Stimulated activated CD8-positive, alpha-beta memory T cell treated with anti-CD3 and anti-CD28 coated beads, Interleukin-12 subunit alpha, Interleukin-12 subunit beta, amount 100 ng/mL, for 1 hour (primary cell): ENCODE data around the gene MCOLN1.
"Not testable (repeated sequence)": the region's sequence is repeated elsewhere in the genome, so short reads cannot be mapped to it uniquely, and the experiment has no call there.

Experiments
- DNase-seq: peaks from one replicate; pipeline ENCODE4 v3.0.0-alpha.2; 2020; ENCODE audit warnings: low read depth

MCOLN1 gene

GRCh38 chr19:7544626-7545025 is 22.2 kb downstream of the MCOLN1 start:
- no peak for DNase-seq

DNA sequence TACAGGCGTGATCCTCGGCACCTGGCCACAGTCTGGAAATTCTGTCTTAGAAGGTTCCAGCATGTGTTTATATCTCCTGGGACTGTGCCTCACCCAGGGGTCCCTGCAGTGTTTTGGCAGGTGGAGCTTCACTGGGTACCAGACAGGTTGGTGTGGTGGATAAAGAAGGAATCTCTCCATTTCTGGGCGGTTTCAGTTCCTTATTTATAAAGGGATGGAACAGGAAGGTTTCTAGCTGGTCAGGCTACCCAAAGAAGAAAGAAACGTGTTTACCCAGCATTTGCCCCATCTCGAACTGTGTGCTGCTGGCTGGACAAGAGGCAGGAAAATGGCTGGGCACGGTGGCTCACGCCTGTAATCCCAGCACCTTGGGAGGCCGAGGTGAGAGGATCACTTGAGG is 22.9 kb downstream of the MCOLN1 start:
- DNase-seq = no peak

- DNase-seq = no peak
Measured at GRCh38 chr19:7545904-7546303, 23.5 kb downstream of the MCOLN1 start.

GRCh38 chr19:7547159-7547558 is 24.7 kb downstream of the MCOLN1 start:
- DNase-seq = no peak

- no peak for DNase-seq
Measured at GRCh38 chr19:7549429-7550148, 27.2 kb downstream of the MCOLN1 start.

DNA sequence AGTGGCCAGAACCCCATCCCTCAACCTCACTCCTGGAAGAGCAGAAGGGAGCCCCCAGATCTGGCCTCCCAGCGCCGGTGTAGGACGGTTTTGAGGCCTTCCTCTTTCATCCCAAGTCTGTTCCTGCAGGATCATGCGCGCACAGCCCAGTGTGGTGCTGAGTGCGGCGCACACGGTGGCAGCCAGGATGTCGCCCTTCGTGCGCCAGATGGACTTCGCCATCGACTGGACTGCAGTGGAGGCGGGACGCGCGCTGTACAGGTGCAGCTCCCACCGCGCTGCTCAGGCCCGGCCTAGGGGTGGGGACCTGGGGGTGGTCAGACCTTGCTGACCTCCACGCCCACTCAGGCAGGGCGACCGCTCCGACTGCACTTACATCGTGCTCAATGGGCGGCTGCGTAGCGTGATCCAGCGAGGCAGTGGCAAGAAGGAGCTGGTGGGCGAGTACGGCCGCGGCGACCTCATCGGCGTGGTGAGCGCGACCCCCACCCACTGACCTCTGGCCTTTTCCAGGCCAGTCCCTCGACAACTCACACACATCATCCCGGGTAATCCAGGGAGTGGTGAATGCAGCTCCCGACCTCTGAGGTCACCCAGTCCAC is 27.8 kb downstream of the MCOLN1 start:
- no peak for DNase-seq

DNA sequence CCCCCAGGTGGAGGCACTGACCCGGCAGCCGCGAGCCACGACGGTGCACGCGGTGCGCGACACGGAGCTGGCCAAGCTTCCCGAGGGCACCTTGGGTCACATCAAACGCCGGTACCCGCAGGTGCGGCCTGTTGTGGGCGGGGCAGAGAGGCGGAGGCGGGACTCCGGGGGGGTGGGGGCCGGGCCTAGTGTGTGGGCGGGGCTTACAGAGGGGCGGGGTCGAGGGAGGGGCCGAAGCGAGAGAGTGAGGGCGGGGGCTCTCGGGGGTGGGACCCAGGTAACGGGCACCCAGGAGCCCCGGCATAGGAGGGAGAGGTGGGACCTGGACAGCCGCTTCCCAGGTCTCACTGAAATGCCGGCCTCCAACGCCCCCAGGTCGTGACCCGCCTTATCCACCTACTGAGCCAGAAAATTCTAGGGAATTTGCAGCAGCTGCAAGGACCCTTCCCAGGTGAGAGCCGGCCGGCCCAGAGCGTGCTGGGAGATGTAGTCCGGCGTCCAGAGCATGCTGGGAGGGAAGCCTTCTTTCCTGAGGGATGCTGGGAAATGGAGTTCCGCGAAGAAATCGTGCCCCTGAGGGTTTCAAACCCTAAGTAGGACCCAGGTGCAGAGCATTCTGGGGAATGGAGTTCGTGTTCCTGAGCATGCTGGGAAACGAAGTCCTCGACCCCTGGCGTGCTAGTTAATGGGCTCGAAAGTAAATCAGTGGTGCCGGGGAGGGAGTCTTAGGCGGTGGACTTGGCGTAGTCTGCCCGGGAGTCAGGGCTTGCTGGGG is 28.8 kb downstream of the MCOLN1 start:
- DNase-seq = no peak

DNA sequence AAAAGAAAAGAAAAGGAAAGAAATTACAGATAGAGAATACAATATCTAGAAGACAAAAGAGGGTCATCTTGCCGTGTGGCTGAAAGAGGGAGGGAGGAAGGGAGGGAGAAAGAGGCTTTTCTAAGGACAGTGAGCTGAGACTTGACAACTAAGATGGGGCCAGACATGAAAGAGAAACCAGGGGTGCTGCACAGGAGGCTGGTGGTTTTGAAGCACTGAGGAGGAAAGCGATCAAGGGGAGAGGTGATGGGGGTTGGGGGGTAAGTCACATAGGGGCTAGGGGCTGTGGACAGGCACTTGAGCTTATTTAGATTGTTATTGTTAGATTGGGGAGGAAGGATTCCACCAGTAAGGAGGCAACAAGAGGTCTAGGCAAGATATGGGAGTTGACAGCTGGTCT is 30.4 kb downstream of the MCOLN1 start:
- no peak for DNase-seq

- DNase-seq = no peak
Measured at GRCh38 chr19:7554565-7554964, 32.1 kb downstream of the MCOLN1 start.

- no peak for DNase-seq
Measured at GRCh38 chr19:7554990-7555864, 32.8 kb downstream of the MCOLN1 start.

- no peak for DNase-seq
Measured at GRCh38 chr19:7556696-7557315, 34.4 kb downstream of the MCOLN1 start.

DNA sequence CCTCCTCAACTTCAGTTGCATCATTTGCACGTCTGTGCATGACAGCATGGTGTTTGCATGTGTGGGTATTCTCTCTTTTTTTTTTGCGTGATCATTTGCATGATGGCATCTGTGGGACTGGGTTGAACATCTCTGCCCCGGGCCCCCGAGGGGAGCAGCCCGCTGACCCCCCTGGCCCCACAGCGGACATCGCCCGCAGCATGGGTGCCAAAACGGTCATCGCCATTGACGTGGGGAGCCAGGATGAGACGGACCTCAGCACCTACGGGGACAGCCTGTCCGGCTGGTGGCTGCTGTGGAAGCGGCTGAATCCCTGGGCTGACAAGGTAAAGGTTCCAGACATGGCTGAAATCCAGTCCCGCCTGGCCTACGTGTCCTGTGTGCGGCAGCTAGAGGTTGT is 36.2 kb downstream of the MCOLN1 start:
- DNase-seq = no peak

GRCh38 chr19:7559102-7559501 is 36.7 kb downstream of the MCOLN1 start:
- DNase-seq = no peak

- DNase-seq = no peak
Measured at GRCh38 chr19:7560255-7560654, 37.8 kb downstream of the MCOLN1 start.

DNA sequence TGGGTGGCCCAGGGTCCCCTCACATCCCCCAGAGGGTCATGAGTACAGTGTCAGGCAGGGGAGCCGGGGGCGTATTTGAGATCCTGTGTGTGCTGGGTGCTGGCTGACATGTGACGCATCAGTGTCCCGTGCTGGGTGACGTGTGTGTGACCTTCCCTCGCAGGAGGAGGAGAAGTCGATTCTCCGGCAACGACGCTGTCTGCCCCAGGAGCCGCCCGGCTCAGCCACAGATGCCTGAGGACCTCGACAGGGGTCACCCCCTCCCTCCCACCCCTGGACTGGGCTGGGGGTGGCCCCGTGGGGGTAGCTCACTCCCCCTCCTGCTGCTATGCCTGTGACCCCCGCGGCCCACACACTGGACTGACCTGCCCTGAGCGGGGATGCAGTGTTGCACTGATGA is 38.9 kb downstream of the MCOLN1 start:
- no peak for DNase-seq

- no peak for DNase-seq
Measured at GRCh38 chr19:7562646-7563393, 40.4 kb downstream of the MCOLN1 start.

DNA sequence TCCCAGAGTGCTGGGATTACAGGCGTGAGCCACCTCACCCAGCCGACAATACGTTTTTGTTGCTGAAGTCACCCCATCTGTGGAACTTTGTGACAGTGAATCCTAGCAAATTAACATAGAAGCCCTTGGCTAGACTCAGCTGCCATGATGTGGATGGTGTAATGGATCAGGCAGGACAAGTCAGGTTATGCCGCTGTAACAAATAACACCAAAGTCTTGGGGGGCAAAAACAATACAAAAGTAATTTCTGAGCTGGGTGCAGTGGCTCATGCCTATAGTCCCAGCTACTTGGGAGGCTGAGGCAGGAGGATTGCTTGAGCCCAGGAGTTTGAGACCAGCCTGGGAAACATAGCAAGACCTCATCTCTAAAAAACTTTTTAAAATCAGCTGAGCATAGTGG is 42.4 kb downstream of the MCOLN1 start:
- no peak for DNase-seq

DNA sequence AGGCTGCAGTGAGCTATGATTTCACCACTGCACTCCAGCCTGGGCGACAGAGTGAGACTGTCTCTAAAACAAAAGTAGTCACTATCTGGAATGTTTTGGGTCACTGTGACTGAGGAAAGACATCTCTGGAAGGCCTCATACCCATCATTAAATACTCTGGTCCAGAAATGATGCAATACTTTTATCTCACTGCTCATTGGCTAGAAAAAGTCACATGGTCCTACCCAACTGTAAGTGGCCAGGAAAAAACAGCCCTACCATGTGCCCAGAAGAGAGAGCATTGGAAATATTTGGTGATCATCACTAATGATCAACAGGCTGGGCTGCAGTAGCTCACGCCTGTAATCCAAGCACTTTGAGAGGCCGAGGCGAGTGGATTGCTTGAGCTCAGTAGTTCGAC is 42.9 kb downstream of the MCOLN1 start:
- DNase-seq = no peak

DNA sequence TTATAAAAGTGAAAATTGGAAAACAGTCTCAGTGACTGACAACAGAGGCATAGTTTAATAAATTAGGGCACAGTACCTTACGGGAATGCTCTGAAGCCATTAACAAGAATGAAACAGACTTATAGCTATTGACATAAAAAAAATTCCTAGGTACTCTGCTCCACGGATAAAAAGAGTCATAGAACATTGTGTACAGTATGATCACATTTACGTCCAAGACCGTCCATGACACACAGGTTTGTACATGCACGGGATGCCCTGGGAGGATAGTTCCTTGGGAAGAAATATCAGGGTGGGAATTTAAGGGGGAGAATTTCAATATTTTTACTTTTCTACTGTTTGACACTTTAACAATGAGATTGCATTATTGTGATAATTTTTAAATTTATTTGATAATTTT is 48.3 kb downstream of the MCOLN1 start:
- no peak for DNase-seq

DNA sequence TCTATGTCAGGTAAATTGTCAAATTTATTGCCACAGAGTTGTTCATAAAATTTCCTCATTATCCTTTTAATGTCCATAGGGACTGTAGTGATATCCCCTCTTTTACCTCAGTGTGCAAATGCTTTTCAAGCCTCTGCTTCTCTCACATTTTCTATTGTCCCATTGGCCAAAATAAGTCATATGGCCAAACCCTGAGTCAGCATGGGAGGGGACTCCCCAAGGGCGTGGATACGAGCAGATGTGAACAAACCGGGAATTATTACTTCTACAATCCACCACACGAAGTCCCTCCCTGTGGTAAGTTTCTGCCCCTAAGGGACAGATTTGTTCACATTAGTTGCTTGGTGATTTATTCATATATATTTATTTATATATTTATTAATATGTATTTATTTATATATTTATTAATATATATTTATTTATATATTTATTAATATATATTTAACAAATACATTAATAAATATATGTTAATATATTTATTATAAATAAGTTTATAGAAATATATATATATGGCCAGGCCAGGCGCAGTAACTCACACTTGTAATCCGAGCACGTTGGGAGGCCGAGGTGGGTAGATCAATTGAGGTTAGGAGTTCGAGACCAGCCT is 53.1 kb downstream of the MCOLN1 start:
- DNase-seq = no peak

DNA sequence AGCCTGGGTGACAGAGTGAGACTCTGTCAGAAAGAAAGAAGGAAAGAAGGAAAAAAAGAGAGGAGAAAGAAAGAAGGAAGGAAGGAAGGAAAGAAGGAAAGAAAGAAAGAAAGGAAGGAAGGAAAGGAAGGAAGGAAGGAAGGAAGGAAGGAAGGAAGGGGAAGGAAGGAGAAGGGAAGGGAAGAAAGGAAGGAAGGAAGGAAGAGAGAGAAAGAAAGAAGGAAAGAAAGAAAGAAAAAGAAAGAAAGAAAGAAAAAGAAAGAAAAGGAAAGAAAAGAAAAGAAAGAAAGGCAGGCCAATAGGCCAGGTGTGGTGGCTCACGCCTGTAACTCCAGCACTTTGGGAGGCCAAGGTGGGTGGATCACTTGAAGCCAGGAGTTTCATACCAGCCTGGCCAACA is 55.0 kb downstream of the MCOLN1 start:
- not testable (repeated sequence) for DNase-seq
